Testis (tissue), 2 donors: ENCODE data around the gene ADAMTS14.
"Not testable (repeated sequence)": the region's sequence is repeated elsewhere in the genome, so short reads cannot be mapped to it uniquely, and the experiment has no call there.

Experiments
- CTCF ChIP-seq, 3 experiments: fragments of 450-650 bp in 2 of 3; fragments of 200-600 bp in 1 of 3; sonication (generic) in 1 of 3; IDR thresholded peaks; one replicate each; pipeline ENCODE4 v1.5.1; 2016 to 2019; ENCODE audit warnings: antibody characterized with exemption in 3 of 3, mild to moderate bottlenecking in 2 of 3, moderate library complexity in 1 of 3
- POLR2A ChIP-seq: fragments of 450-650 bp; IDR thresholded peaks from one replicate; pipeline ENCODE4 v1.6.1; 2017; ENCODE audit warnings: antibody characterized with exemption, mild to moderate bottlenecking, moderate library complexity

GRCh38 chr10:70768026-70768685 is 95.8 kb downstream of the ADAMTS14 start:
- TF ChIP-seq CTCF (IDR thresholded peaks at IDR 0.05); POLR2A: not testable (repeated sequence)
